Measurements from ENCODE around the gene ADK. TPM values are rescaled to one million over a fixed set of nuclear protein-coding genes. Genes with fewer than 3 reads are reported as not detected.
"Not testable (repeated sequence)": the region's sequence is repeated elsewhere in the genome, so short reads cannot be mapped to it uniquely, and the experiment has no call there.

ADK gene
- polyA plus RNA-seq, 1 experiment = 19.4 TPM

GRCh38 chr10:74139981-74140380 is 11.0 kb upstream of the ADK start:
- Histone ChIP-seq H3K27me3 (ENCODE audit: control insufficient read depth, insufficient read depth, low read length) (no peaks in the 10 kb centered on the region), H3K36me3 (ENCODE audit: control insufficient read depth, insufficient read depth, low read length) (peaks cover 1% of the 10 kb centered on the region; the same call in 1 of the 2 replicates), H3K4me3 (ENCODE audit: low read depth, low read length) (no peak overlapping the region)
- CTCF ChIA-PET = interaction anchor here (1.1 to 2.3 kb wide), 2 partner anchors 17 to 254 kb away, joined by 3 to 9 read pairs; no protein-coding TSS in a partner anchor
- POLR2A ChIA-PET = no interaction called here
- TF ChIP-seq CTCF (IDR thresholded peaks at IDR 0.05; ENCODE audit: insufficient read depth, low read depth, low read length) = no peak
- no peak for DNase-seq (ENCODE audit: low read depth)

GRCh38 chr10:74140553-74140952 is 10.5 kb upstream of the ADK start:
- no peak overlapping the region for H3K4me3 ChIP-seq (ENCODE audit: low read depth, low read length)
- DNase-seq (ENCODE audit: low read depth) = no peak
- H3K27me3 ChIP-seq (ENCODE audit: control insufficient read depth, insufficient read depth, low read length) = no peaks in the 10 kb centered on the region
- POLR2A ChIA-PET = no interaction called here
- H3K36me3 ChIP-seq (ENCODE audit: control insufficient read depth, insufficient read depth, low read length) = peaks cover 1% of the 10 kb centered on the region; the same call in 1 of the 2 replicates
- CTCF ChIA-PET = no interaction called here
- no peak for TF ChIP-seq CTCF (IDR thresholded peaks at IDR 0.05; ENCODE audit: insufficient read depth, low read depth, low read length)

- 0 out of 2 replicates have a peak, but pooled peaks cover 1% of the 10 kb centered on the region for H3K36me3 ChIP-seq (ENCODE audit: control insufficient read depth, insufficient read depth, low read length)
- no peak overlapping the region for H3K4me3 ChIP-seq (ENCODE audit: low read depth, low read length)
- TF ChIP-seq CTCF (IDR thresholded peaks at IDR 0.05; ENCODE audit: insufficient read depth, low read depth, low read length) = no peak
- no peaks in the 10 kb centered on the region for H3K27me3 ChIP-seq (ENCODE audit: control insufficient read depth, insufficient read depth, low read length)
- peak; percentile 74 for DNase-seq (ENCODE audit: low read depth)
- ChIA-PET POLR2A (interaction anchor here (0.6 kb wide), 1 partner anchor 23 kb away, joined by 3 read pairs; no protein-coding TSS in a partner anchor), CTCF (interaction anchor here (1.4 kb wide), 2 partner anchors 14 to 295 kb away, joined by 3 to 6 read pairs; no protein-coding TSS in a partner anchor)
Measured at GRCh38 chr10:74145133-74145532, 5.9 kb upstream of the ADK start.

- CTCF ChIA-PET; DNase-seq (ENCODE audit: low read depth); H3K36me3 ChIP-seq (ENCODE audit: control insufficient read depth, insufficient read depth, low read length); H3K27me3 ChIP-seq (ENCODE audit: control insufficient read depth, insufficient read depth, low read length); H3K4me3 ChIP-seq (ENCODE audit: low read depth, low read length); POLR2A ChIA-PET: not testable (repeated sequence)
Measured at GRCh38 chr10:74146980-74147379, 4.0 kb upstream of the ADK start.

GRCh38 chr10:74150204-74150989 is 624 bp upstream of the ADK start, which contains the start of gene AP3M1:
Gene AP3M1, minus strand, starts transcription at chr10:74150828. Its CDS starts 12,449 bp downstream, at chr10:74138379.
- H3K36me3 ChIP-seq (ENCODE audit: control insufficient read depth, insufficient read depth, low read length) = 0 out of 2 replicates have a peak, but pooled peaks cover 1% of the 10 kb centered on the region
- no peak for DNase-seq (ENCODE audit: low read depth)
- no peaks in the 10 kb centered on the region for H3K27me3 ChIP-seq (ENCODE audit: control insufficient read depth, insufficient read depth, low read length)
- CTCF ChIA-PET = interaction anchor here (1.0 to 1.7 kb wide), 7 partner anchors 16 to 270 kb away, joined by 3 to 6 read pairs (median 4); no protein-coding TSS in a partner anchor
- POLR2A ChIA-PET = no interaction called here
- peak within 1 kb of the TSS; percentile 98 for H3K4me3 ChIP-seq (ENCODE audit: low read depth, low read length)
- TF ChIP-seq CTCF (IDR thresholded peaks at IDR 0.05; ENCODE audit: insufficient read depth, low read depth, low read length) = no peak

All from BJ (cell line).